HepG2 (cell line): ENCODE data around the gene METAP1D. TPM values are rescaled to one million over a fixed set of nuclear protein-coding genes. Genes with fewer than 3 reads are reported as not detected.

ENCODE experiments used
- ATF1 ChIP-seq: IDR thresholded peaks from 2 replicates; pipeline ENCODE4 v1.6.1; 2016; ENCODE audit warnings: mild to moderate bottlenecking, control low read depth
- FOSL2 ChIP-seq: sonication (generic); formaldehyde crosslinking; IDR thresholded peaks from 2 replicates; pipeline ENCODE4 v1.4.0; 2020; ENCODE audit warnings: missing genetic modification reagents
- GTF2F1 ChIP-seq: fragments of 150-350 bp; IDR thresholded peaks from 2 replicates; pipeline ENCODE4 v1.6.1; 2014; ENCODE audit warnings: low read length
- MTF1 ChIP-seq: sonication (generic); formaldehyde crosslinking; IDR thresholded peaks from 2 replicates; pipeline ENCODE4 v1.5.0; 2020; ENCODE audit warnings: missing genetic modification reagents
- MYPOP ChIP-seq: sonication (generic); formaldehyde crosslinking; IDR thresholded peaks from 2 replicates; pipeline ENCODE4 v1.8.1; 2023; ENCODE audit warnings: mild to moderate bottlenecking, moderate library complexity, missing genetic modification reagents
- RXRA ChIP-seq: sonication (generic); formaldehyde crosslinking; IDR thresholded peaks from 2 replicates; pipeline ENCODE4 v1.5.1; 2020; ENCODE audit warnings: missing genetic modification reagents
- SAFB2 ChIP-seq: sonication (generic); formaldehyde crosslinking; IDR thresholded peaks from 2 replicates; pipeline ENCODE4 v1.5.1; 2020; ENCODE audit warnings: missing genetic modification reagents, low read depth, mild to moderate bottlenecking, borderline replicate concordance
- ZBTB10 ChIP-seq: sonication (generic); formaldehyde crosslinking; IDR thresholded peaks from 2 replicates; pipeline ENCODE4 v1.4.0; 2020; ENCODE audit warnings: missing genetic modification reagents, borderline replicate concordance
- ZBTB37 ChIP-seq: sonication (generic); formaldehyde crosslinking; IDR thresholded peaks from 2 replicates; pipeline ENCODE4 v1.4.0; 2020; ENCODE audit warnings: mild to moderate bottlenecking, missing genetic modification reagents
- ZNF235 ChIP-seq: sonication (generic); formaldehyde crosslinking; IDR thresholded peaks from 2 replicates; pipeline ENCODE4 v1.8.1; 2023; ENCODE audit warnings: mild to moderate bottlenecking, missing genetic modification reagents, borderline replicate concordance
- ZNF282 ChIP-seq: fragments of 450-650 bp; IDR thresholded peaks from 2 replicates; pipeline ENCODE4 v1.6.1; 2018; ENCODE audit not compliant: partially characterized antibody
- ZNF407 ChIP-seq: sonication (generic); formaldehyde crosslinking; IDR thresholded peaks from one replicate; pipeline ENCODE4 v1.5.1; 2020; ENCODE audit warnings: mild to moderate bottlenecking, missing genetic modification reagents; ENCODE audit errors: not compliant biosample characterization
- ZNF530 ChIP-seq: sonication (generic); formaldehyde crosslinking; IDR thresholded peaks from 2 replicates; pipeline ENCODE4 v1.5.0; 2020; ENCODE audit warnings: low read depth, mild to moderate bottlenecking, missing genetic modification reagents
- polyA plus RNA-seq, 8 experiments: library from polyadenylated mRNA; depleted of rRNA in 3 of 8; stranded (reverse) in 7 of 8; unstranded in 1 of 8; fragments of >200 nt; fragmentation: Illumina TruSeq in 4 of 8; extraction: Trizol in 4 of 8; gene quantifications; 2 replicates each; pipeline versions ENCODE4 v1.2.1 to v1.2.3, GENCODE V29; 2011 to 2016; ENCODE audit warnings: low read depth in 4 of 8, missing spikeins in 1 of 8, mixed read lengths in 1 of 8; ENCODE audit not compliant: insufficient read depth in 1 of 8
- total RNA-seq, 5 experiments: library from RNA; depleted of rRNA; stranded (reverse); fragments of >200 nt; fragmentation: Illumina TruSeq; extraction: Trizol; gene quantifications; 2 replicates each; pipeline ENCODE4 v1.2.3, GENCODE V29; 2016; ENCODE audit warnings: low read depth in 1 of 5

METAP1D gene
- total and polyA plus RNA-seq, 2 of the 13 experiments (the other 11 are each of a cell fraction or from before 2014, with no cell fraction given): 14.7 to 21.6 TPM

- TF ChIP-seq ZBTB37 (CRISPR knock-in tag): peak; percentile 70; the same call in 1 of the 2 replicates
- TF ChIP-seq ZNF407 (CRISPR knock-in tag): no peak
- TF ChIP-seq ZNF282: no peak
- peak; percentile 79; the same call in 1 of the 2 replicates for TF ChIP-seq ZNF530 (CRISPR knock-in tag)
- TF ChIP-seq SAFB2 (CRISPR knock-in tag): 0 out of 2 replicates have a peak, but pooled peaks have one; percentile 25
- peak; percentile 90 for TF ChIP-seq MYPOP (CRISPR knock-in tag)
- TF ChIP-seq ATF1 (CRISPR knock-in tag): no peak; the same call in 1 of the 2 replicates
- peak; percentile 91; the same call in 1 of the 2 replicates for TF ChIP-seq ZBTB10 (CRISPR knock-in tag)
- TF ChIP-seq ZNF235 (CRISPR knock-in tag): peak; percentile 73
- peak; percentile 35; the same call in 1 of the 2 replicates for TF ChIP-seq RXRA (CRISPR knock-in tag)
- TF ChIP-seq FOSL2: peak; percentile 66
- peak; percentile 94 for TF ChIP-seq MTF1
- no peak for TF ChIP-seq GTF2F1
Observed at GRCh38 chr2:172102391-172103359, 102.9 kb downstream of the METAP1D start, which contains the start of gene DLX2 (continued).
